Fibroblast of peridontal ligament (primary cell): ENCODE data around the gene MPPED2.

Source experiments
- DNase-seq: peaks from one replicate; pipeline ENCODE4 v3.0.0-alpha.2; 2010; ENCODE audit errors: extremely low read depth

Gene MPPED2

GRCh38 chr11:30487200-30487898 lies 98.8 kb downstream of the MPPED2 start:
- peak; percentile 13 for DNase-seq

GRCh38 chr11:30485756-30486155 lies 100.4 kb downstream of the MPPED2 start:
- no peak for DNase-seq

GRCh38 chr11:30485222-30485621 lies 100.9 kb downstream of the MPPED2 start:
- DNase-seq = no peak

GRCh38 chr11:30483056-30483455 lies 103.1 kb downstream of the MPPED2 start:
- no peak for DNase-seq

GRCh38 chr11:30481796-30482195 lies 104.4 kb downstream of the MPPED2 start:
- peak; percentile 10 for DNase-seq

- DNase-seq = peak; percentile 59
These were observed 104.8 kb downstream of the MPPED2 start for GRCh38 chr11:30481330-30481729.

- no peak for DNase-seq
These were observed 106.3 kb downstream of the MPPED2 start for GRCh38 chr11:30479899-30480298.

GRCh38 chr11:30478923-30479322 lies 107.2 kb downstream of the MPPED2 start:
- peak; percentile 43 for DNase-seq

GRCh38 chr11:30477061-30477460 lies 109.1 kb downstream of the MPPED2 start:
- DNase-seq = no peak

- DNase-seq = peak; percentile 60
These were observed 111.8 kb downstream of the MPPED2 start for GRCh38 chr11:30474151-30474954.

- DNase-seq = no peak
These were observed 114.9 kb downstream of the MPPED2 start for GRCh38 chr11:30471244-30471643.

- DNase-seq = no peak
These were observed 117.3 kb downstream of the MPPED2 start for GRCh38 chr11:30468881-30469280.

- DNase-seq = no peak
These were observed 119.0 kb downstream of the MPPED2 start for GRCh38 chr11:30467176-30467575.

- DNase-seq = no peak
These were observed 120.5 kb downstream of the MPPED2 start for GRCh38 chr11:30465623-30466022.

- no peak for DNase-seq
These were observed 121.0 kb downstream of the MPPED2 start for GRCh38 chr11:30465192-30465591.

GRCh38 chr11:30463266-30463665 lies 122.9 kb downstream of the MPPED2 start:
- no peak for DNase-seq

- no peak for DNase-seq
These were observed 123.7 kb downstream of the MPPED2 start for GRCh38 chr11:30462421-30462820.

- DNase-seq = no peak
These were observed 126.3 kb downstream of the MPPED2 start for GRCh38 chr11:30459821-30460220.

GRCh38 chr11:30459306-30459705 lies 126.8 kb downstream of the MPPED2 start:
- DNase-seq = no peak

GRCh38 chr11:30458541-30458940 lies 127.6 kb downstream of the MPPED2 start:
- DNase-seq = no peak

GRCh38 chr11:30457087-30457486 lies 129.1 kb downstream of the MPPED2 start:
- DNase-seq = no peak

GRCh38 chr11:30455025-30455424 lies 131.1 kb downstream of the MPPED2 start:
- DNase-seq = no peak

GRCh38 chr11:30454541-30454940 lies 131.6 kb downstream of the MPPED2 start:
- DNase-seq = no peak
